NCI-H2227 (cell line): Measurements from ENCODE around the gene METRN.
"Not testable (repeated sequence)": the region's sequence is repeated elsewhere in the genome, so short reads cannot be mapped to it uniquely, and the experiment has no call there.

Experiments used
- DNase-seq: peaks from one replicate; lab custom pipeline; 2025; ENCODE audit not compliant: unreplicated experiment; lab: John Stamatoyannopoulos, UW

The METRN gene

DNA sequence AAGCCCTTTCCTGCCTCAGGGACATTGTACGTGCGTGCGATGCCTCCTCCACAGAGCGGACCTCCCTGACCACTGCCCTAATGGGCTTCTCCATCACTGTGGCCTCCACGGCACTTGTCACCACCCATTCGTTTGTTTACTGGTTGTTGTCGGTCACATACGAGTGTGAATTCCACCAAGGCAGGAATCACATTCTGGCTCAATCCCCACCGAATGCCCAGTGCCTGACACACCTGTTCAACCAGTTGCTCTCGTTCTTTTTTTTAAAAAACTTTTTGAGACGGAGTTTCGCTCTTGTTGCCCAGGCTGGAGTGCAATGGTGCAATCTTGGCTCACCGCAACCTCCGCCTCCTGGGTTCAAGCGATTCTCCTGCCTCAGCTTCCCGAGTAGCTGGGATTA, 23.7 kb upstream of the METRN start:
- not testable (repeated sequence) for DNase-seq

DNA sequence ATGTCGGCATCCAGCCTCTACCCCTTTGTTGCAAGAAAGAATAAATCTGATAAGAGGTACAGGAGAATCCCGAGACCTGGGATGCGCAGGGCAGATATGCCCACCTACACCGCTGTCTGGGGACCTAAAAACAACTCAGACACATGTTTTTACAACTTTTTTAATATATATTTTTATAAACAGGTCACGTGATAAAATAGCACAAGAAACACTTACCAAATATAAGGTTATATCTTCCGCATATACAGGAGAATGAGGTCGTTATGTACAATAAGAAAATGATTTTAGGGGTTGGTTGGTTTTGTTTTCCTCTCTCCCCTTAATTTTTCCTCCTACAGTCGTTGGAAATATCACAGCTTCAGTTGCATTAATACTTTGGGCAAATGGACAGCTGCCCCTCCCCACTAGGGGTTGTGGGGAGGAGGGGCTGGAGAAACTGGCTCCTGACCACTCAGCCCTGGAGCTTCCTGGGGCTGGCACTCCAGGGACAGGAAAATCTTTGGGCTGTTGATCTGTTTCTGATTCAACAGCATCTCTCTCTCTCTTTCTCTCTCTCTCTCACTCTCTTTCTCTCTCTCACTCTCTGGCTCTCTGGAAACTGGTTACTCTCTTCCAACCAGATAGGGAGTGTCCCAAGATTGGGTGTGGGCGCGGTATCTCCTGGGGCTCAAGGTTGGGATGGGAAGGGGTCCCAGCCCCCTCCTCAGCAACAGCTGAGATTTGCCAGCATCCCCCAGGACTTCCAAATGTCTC, 22.4 kb upstream of the METRN start:
- no peak for DNase-seq

DNA sequence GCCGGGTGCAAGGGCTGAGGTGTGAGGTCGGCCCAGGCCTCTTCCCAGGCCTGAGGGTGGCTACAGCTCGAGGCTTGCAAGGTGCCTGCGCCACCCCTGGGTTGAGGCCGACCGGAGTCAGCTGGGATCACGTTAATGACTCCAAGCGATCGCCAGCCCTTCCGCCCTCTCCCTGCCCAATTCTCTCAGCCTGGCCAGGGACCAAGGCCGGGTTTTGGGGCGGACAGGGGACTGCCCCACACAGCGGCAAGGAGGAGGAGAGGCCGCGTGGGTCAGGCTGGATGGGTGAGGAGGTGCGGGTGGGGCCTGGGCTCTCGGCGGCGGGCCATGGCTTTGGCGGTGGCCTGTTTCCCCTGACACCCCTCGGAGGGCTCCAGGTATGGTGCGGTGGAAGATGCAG, 21.6 kb upstream of the METRN start:
- no peak for DNase-seq

DNA sequence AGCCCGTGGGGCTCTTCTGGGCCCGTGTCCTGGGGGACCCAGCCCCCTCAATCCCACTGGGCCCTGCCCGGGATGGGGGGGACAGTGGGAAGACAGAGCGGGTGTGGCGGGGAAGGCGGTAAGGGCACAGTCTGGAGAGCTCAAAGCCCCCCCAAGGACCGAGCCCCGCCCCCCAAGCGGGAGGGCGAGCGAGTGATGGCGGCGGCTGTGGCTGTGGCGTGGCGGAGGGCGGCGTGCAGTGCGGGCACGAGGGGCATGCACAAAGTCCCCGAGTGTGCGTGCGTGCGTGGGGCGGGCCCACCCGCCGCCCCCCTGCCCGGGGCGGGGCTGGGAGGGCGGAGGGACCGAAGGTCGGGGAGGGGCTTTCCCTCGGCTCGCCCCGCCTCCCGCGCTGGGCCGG, 21.2 kb upstream of the METRN start:
- no peak for DNase-seq

DNA sequence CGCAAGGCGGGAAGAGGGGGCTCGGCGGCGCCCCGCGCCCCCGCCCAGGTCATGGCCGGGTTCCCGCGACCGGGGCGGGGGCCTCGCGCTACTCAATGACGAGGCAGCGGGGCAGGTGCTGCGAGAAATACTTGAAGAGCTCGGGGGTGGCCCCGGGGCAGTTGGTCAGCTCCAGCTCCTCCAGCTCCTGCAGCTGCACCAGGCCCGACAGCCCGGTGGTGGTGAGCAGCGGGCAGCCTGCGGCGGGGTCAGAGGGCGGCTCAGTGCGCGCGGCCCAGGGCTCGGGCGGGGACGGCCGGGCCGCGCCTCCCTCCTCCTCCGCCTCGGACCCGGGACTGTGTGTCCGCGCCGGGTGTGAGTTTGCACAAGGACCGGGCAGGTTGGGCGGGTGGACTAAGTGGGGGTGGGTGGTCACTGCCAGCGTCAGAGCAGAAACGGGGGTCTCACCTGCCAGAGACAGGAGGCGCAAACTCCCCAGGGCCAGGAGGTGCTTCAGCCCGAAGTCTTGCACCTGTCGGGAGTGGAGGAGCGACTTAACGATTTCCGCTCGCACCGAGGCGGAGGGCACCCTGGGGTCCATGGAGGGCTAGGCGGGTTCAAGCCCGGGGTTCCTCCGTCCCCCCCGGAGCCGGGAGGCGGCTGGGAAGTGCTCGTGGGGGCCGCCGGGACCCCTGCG, 20.6 kb upstream of the METRN start:
- DNase-seq: no peak

DNA sequence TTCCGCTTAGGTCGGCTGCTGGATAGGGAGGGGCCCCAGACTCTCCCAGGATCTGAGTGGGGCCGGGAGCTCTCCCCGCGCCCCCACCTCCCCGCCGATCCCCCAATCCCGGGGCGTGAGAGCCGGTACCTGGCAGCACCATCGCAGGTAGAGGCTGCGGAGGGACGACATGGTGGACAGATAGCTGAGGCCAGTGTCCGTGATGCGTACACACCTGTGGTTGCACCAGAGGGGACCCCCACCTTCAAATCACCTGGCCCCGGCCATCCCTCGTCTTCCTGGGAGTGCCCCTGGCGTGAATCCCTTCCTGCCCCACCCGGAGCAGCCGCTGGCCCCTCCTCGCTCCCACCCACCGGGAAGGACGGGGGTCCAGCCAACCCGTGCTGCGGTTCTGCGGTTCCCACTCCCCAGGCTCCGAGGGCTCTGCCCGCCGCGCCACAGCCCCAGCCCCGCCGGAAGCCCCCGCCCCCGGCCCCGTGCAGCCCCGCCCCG, 20.0 kb upstream of the METRN start:
- no peak for DNase-seq

DNA sequence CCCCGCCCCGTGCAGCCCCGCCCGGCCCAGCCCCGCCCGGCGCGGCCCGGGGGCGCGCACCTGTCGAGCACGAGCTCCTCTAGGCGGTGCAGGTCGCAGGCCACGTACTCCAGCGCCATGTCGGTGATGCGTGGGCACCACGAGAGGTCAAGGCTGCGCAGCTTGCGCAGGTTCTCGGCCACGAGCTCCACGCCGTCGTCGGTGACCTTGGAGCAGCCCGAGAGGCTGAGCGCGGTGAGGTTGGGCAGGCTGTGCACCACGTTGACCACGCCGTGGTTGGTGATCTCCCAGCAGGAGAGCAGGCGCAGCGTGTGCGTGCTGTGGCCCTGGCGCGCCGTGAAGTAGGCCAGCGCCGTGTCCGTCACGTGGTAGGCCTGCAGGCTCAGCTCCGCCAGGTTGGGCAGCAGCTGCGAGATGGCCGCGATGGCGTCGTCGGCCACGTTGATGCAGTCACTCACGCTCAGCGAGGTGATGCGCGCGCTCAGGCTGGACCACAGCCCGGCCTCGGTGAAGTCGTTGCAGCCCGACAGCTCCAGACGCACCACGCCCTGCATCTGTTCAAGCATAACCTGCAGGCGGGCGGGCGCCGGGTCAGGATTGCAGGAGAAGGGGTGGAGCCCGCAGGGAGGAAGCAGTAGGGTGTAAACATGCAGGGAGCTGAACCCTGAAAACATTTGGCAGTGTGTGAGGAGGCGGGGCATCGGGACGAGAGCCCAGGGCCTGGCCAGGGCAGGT, 19.4 kb upstream of the METRN start:
- DNase-seq: no peak

DNA sequence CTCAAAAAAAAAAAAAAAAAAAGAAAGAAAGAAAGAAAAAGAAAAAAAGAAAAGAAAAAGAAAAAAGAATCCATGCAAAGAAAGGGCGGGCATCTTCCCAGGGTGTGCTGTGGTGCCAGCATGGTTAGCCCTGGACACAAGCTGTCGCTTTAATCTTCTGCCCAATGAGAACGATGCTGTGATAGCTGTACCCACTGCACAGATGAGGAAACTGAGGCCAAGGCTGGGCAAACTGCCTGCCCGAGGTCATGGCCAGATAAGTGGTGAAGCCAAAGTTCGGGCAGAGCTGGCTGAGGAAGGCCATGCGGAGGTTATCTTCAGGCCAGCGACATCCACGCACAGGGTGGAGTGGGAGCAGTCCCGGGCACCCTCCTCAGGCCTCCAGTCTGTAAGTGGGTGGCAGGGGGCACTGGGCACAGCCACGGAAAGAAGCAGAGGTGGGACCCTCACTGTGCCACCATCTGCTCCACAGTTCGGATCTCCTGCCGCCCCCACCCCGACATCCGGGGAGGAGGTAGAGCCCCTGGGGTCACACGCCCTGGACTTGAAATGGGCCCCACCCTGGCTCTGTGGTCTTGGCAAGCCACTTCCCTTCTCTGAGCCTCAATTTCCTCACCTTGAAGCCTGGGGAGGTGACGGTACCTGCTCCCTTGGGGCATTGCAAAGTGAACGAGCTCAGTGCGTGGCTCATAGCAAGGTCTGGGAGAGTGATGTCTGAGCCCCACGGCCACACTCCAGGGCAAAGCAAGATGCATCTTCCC, 15.8 kb upstream of the METRN start:
- no peak for DNase-seq

DNA sequence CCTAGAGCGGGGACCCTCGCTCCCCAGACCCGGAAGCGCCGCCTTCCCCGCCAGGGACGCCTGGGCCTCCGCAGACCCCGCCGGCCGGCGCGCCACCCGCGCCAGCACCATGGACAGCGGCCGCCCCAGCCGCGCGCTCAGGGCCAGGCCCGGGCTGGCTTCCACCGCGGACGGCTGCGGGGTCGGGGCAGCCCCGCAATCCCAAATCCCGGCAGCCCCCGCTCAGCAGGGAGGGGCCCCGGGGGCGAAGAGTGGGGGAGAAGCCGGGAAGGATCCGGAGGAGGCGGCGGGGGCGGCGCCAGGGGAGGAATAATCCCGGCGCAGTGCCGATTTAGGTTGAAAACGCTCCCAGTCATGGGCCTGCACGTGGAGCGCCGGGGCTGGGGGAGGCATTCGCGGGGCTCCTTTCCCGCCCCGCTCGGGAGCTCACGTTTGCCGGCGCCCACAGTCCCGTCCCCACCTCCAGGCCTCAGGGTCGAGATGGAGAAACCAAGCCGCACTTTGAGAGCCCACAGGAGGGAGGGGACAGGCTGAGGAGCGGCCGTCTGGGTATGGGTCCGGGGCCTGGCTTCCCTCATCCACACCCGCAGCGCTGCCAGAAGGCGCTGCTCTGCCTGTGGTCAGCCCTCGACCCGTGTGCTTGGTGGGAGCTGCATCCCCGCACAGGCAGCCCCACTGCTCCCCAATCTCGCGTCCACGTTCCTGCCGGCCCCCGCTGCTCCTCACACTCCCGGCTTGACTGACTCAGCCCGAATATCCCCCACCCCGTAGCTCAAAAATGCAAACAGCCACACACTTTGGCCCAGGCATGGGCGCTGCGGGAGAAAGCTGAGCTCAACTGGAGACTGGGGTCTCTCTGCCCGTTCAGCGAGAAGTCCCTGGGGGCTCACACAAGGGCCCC, 14.0 kb upstream of the METRN start:
- no peak for DNase-seq

DNA sequence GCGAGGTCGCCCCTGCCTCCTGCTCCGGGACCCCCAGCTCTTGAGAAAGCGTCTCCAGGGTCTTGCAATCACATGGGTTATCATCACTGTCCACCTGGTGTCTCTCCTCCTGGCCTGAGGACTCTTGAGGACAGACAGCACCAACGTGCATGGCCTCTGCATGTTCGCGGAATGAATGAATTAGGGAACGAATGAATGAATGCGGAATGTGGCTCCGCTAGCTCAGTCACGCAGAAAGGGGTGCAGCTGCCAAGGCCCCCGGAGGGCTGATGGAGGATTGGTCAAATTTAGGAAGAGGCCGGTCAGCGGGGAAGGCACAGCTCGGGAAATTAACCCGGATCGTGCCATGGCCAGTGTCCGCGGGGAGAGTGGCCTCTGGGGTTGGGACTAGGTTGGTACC, 12.6 kb upstream of the METRN start:
- DNase-seq: no peak

DNA sequence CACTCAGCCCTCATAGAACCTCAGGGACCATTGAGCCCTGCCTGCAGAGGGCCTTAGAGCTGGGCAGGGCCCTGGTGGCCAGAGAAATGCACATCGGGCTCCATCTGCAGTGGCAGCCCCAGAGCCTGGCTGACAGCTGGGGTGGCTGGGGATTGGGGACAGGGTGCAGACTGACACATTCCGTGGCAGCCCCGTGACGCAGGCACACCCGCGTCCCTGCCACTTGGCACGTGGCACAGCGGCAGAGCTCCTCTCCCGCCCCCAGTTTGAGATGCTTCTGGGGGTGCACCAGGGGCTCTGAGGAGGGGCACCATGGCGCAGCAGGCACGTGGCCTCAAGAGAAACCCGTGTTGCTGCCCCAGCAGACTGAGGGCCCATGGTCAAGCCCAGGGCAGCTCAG, 11.5 kb upstream of the METRN start:
- no peak for DNase-seq

DNA sequence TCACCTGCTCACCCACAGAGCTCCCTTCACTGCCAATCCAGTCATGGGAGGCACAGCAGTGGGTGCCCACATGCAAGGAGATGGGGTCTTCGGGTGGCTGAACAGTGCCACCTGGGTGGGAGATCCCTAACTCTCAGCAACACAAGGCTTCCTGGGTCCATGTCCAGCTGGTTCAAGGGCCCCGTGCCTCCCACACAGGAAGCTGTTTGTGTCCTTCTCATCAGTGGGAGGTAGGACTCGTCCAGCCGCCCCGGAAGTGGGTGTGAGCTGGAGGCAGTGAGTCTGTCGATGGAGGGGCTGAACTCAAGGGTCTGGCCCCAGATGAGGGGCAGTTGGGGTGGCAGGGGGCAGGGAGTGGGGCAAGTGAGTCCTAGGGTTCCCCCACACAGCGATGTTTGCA, 10.9 kb upstream of the METRN start:
- no peak for DNase-seq

DNA sequence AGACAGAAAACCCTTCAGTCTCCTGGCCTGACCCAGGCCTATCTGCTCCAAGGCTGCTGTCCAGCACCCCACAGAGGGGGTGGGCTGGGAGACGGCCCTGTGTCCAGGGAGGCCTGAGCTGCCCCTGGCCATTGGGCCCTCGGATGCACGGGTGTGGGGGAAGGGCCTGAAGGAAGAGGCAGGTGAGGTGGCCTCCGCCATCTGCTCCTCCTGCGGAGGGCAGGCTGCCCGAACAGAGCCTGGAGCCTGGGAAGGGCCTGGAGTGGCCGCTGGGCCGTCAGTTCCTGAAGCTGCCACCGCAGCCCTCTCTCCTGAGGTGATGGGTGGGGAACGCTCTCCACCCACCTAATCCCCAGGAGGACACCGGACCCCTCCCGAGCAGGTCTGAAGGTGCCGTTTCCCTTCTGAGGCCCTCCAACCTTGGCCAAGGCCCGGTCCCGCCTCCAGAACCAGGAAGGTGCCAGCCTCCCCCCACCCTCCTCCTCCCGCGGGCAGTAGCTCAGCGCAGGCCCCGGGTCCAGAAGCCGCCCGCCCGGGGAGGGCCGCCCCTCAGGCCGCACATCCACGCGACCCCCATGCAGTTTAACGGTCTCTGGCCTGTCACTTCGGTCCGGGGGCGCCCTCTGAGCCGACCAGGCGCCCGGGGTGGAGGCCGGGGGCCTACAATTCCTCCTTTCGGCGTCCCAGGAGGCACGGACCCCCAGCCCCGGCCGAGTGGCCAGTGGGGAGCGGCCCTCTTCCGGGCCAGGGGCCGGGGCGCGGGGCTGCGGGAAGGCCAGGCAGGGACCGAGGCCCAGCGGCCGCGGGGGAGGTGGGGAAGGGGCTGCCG, 10.2 kb upstream of the METRN start:
- DNase-seq: peak; percentile 40

DNA sequence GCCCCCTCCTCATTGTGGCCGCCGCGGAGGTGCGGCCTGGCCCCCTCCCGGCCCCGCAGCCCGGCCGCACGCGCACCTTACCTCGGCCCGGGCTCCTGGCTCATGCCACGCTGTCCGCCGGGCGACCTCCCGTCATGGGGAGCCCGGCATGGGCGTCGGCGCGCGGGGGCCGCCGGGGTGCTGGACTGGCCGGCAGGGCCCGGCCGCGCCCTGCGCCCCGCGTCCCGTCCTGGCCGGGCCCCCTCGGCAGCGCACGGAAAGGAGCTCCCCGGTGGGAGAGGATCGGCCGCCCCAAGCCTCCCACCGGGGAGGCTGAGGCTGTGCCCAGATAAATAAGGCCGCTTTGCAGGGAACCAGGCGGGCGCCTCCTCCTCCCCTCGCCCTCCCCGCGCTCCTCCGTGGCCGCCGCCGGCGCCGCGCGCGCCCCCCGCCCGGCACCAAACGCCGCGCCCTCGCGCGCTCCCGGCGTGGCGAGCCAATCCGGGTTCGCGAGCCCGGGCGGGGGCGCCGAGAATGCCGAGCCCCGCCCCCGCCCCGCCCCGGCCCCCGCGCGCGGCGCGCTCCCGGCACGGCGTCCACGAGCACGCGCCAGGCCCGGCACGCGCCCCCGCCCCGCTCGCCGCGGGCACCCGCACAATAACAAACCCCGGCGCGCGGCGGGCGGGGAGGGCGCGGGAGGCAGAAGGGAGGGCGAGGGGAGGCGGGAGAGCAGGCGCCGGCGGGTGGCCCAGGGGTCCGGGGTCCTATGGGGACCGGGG, 9.3 kb upstream of the METRN start, which contains the start of gene FBXL16:
TSS of gene FBXL16 (minus strand) at position 371 of the 758 bp plus-strand sequence. CDS start 8,396 bp downstream, outside the sequence.
- DNase-seq: peak; percentile 94

DNA sequence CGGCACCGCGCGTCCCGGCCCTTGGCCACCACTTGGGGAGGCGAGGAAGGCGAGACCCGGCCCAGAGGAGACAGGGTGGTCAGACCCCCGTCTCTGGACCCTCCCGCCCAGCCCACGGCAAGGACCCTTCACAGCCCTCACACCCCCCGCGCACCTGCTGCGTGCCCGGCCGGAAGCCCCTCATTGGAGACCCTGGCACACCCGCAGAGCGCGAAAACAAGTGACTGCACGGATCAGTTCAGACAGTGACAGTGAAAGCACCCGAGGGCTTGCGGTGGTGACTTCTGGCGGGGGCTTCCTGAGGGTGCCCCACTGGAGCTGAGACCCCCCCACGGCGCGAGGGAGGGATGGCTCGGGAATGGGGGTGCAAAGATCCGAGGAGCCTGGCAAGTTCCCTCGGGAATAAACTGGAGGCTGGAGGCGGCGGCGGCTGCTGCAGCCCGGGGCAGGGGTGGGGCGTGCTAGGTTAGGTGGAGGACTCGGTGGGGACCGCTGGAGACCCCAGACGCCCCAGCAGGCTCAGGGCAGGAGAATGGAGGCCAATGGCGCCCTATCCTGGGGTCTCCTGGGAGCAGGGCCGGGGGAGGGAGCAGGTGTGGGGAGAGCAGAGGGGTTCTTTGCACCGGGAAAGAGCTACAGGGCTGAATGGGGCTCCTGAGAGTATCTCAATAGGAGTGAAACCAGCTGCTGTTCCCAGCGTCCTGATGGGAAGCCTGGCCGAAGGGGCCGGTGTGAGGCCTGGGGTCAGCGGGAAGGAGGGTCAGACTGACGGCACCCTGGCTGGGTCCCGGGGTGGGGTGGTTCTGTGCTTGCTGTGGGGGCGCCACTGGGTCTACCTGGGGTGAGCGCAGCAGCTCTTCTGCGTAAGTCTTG, 8.5 kb upstream of the METRN start:
- peak; percentile 47 for DNase-seq

DNA sequence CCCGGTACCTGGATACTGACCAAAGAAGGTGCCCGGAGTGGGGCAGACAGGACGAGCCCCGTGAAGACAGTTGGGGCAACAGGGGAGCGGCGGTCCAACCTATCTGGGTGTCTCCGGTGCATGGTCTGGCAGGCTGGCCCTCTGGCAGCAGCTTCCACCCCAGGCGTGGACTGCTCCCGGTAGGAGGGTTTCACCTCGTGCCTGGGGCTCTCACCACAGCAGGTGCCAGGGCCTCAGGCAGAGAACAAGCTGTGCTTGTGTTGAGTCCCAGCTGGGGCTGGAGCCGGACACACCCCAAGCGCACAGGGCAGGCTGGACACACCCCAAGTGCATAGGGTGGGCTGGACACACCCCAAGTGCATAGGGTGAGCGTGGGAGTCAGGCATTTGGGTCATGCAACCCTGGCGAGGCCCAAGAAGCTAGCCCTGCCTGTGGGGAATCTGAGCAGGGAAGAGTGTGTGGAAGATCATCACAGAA, 7.8 kb upstream of the METRN start:
- no peak for DNase-seq

DNA sequence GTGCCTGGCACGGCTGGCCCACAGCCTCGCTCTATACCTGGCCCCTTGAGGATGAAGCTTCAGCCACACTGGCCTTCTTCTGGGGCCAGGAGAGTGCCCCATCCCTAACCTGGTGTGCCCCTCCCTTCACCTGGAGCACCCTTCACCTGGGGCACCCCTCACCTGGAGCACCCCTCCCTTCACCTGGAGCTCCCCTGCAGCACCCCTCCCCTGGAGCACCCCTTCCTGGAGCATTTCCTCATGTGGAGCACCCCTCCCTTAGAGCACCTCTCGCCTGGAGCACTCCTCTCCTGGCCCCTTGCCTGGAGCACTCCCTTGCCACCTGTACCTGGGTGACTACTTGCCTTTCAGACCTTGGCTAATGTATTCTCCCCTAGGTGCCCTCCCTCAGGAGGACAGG, 6.9 kb upstream of the METRN start:
- DNase-seq: no peak
